GM10248 (cell line): ENCODE measurements around the gene PEX5L.
A peak's percentile ranks its signal among the peaks of the same experiment; 100 is the strongest.

ENCODE experiments used
- CTCF ChIA-PET: fragments of 300-600 bp; sonication (Branson Sonifier 250); formaldehyde crosslinking; extraction: SDS; loops from one replicate; lab custom pipeline; 2021; ENCODE audit warnings: antibody characterized with exemption; lab: Yijun Ruan, JAX
- POLR2A ChIA-PET: fragments of 350-650 bp; sonication (Branson Sonifier 250); formaldehyde crosslinking; extraction: SDS; loops from one replicate; lab custom pipeline; 2020; ENCODE audit warnings: antibody characterized with exemption; lab: Yijun Ruan, JAX
- DNase-seq: peaks from one replicate; pipeline ENCODE4 v3.0.0; 2012; ENCODE audit errors: extremely low spot score
- TF ChIP-seq, protein P1 (sequence below): IDR thresholded peaks from 2 replicates; pipeline ENCODE4 v1.5.1; 2012; ENCODE audit warnings: mild to moderate bottlenecking, low read depth; ENCODE audit errors: extremely low read depth, missing control alignments, control extremely low read depth

Gene PEX5L

DNA sequence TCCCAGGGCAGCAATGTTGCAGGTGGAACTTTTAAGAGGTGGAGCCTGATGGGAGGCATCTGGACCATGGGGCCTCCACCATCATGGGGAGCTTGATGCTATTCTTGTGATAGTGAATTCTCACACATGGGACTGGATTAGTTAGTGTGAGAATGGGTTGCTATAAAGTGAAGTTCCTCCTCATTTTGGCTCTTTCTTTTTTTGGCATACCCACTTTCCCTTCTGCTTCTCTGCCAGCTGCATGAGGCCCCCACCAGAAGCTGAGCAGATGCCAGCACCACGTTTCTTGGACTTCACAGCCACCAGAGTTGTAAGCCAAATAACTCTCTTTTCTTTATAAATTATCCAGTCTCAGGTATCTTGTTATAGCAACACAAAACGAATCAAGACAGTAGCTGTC lies 101.0 kb downstream of the PEX5L start:
- CTCF ChIA-PET = interaction anchor here (1.0 kb wide), 1 partner anchor 53 kb away, joined by 3 read pairs; no protein-coding TSS in a partner anchor
- POLR2A ChIA-PET = no interaction called here
- TF ChIP-seq, protein P1, sequence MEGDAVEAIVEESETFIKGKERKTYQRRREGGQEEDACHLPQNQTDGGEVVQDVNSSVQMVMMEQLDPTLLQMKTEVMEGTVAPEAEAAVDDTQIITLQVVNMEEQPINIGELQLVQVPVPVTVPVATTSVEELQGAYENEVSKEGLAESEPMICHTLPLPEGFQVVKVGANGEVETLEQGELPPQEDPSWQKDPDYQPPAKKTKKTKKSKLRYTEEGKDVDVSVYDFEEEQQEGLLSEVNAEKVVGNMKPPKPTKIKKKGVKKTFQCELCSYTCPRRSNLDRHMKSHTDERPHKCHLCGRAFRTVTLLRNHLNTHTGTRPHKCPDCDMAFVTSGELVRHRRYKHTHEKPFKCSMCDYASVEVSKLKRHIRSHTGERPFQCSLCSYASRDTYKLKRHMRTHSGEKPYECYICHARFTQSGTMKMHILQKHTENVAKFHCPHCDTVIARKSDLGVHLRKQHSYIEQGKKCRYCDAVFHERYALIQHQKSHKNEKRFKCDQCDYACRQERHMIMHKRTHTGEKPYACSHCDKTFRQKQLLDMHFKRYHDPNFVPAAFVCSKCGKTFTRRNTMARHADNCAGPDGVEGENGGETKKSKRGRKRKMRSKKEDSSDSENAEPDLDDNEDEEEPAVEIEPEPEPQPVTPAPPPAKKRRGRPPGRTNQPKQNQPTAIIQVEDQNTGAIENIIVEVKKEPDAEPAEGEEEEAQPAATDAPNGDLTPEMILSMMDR = no peak
- DNase-seq = no peak

DNA sequence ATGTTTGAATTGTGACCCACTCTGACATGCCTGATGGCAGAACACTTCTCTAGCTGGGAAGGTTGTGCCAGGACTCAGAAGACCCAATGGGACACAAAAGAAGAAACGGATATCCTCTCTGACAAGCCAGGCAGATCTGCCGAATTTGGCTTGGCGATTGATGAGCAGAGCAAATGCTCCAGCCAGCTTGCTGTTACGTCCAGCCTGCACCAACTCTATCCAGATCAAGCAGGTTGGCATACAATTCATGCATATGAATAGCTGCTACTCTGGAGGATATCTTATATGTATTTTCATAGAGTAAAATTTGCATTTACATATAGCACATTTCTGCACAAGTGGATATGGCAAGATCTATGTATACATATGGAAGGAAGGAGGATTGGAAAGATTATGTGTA lies 102.8 kb downstream of the PEX5L start:
- DNase-seq = no peak
- CTCF ChIA-PET = interaction anchor here (1.1 to 1.8 kb wide), 2 partner anchors 20 to 23 kb away, joined by 3 to 4 read pairs; no protein-coding TSS in a partner anchor
- POLR2A ChIA-PET = no interaction called here
- TF ChIP-seq, protein P1 = no peak

DNA sequence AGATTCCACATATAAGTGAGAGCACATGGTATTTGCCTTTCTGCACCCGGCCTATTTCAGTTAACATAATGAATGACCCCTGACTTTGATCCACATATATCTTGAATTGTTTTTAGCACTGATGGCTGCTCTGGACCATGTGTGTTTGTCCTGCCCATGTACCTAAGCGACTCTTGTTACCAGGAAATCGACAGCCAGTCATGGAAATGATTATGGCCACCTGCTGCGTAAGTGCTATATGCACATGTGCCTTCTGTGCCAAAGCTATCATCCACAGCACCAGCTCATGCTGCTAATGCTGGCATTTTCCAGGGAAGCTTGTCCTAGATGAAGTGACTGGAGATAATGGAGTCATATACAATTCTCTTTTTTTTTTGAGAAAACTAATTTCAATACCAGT lies 103.7 kb downstream of the PEX5L start:
- POLR2A ChIA-PET = no interaction called here
- TF ChIP-seq, protein P1 = no peak
- CTCF ChIA-PET = interaction anchor here (0.9 to 2.4 kb wide), 5 partner anchors 8 to 23 kb away, joined by 4 to 7 read pairs (median 4); no protein-coding TSS in a partner anchor
- DNase-seq = no peak

DNA sequence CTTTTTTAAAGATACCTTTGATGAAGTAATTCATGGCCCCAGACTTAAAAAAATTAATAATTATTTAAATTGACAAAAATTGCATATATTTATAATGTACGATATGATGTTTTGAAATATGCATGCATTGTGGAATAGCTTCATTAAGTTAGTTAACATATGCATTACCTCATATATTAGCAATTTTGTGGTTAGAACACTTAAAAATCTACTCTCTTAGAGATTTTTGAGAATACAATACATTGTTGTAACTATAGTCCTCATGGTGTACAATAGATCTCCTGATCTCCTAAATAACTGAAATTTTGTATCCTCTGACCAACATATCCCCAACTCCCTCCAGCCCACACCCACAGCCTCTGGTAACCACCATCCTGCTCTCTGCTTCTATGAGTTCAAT lies 104.1 kb downstream of the PEX5L start:
- no peak for DNase-seq
- TF ChIP-seq, protein P1 = no peak
- POLR2A ChIA-PET = no interaction called here
- CTCF ChIA-PET = interaction anchor here (0.9 to 2.4 kb wide), 4 partner anchors 9 to 15 kb away, joined by 4 to 7 read pairs (median 5); no protein-coding TSS in a partner anchor

DNA sequence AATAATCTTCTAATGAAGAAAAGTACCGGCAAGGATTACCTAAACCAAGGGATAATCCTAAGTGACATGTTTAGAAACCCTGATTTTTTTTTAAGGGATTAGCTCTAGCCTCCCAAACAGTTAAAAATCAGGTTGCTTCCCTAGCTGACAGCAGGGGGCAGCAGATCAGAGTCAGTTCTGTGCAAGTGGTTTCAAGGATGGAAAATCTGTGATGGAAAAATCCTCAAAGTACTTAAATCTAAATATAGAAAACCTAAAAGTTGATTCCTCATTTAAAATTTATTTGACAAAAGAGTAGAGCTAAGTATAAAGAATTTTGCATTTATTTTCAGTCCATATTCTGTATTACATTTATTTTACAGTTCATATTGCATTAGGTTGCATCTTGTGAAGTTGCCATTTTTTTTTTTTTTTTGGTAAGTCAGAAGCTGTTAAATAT lies 107.6 kb downstream of the PEX5L start:
- ChIA-PET POLR2A (no interaction called here), CTCF (interaction anchor here (0.7 to 3.4 kb wide), 45 partner anchors 8 to 673 kb away, joined by 3 to 29 read pairs (median 4); partner anchors contain the start of gene TTC14)
- TF ChIP-seq, protein P1 = peak; percentile 75
- DNase-seq = peak; percentile 37

DNA sequence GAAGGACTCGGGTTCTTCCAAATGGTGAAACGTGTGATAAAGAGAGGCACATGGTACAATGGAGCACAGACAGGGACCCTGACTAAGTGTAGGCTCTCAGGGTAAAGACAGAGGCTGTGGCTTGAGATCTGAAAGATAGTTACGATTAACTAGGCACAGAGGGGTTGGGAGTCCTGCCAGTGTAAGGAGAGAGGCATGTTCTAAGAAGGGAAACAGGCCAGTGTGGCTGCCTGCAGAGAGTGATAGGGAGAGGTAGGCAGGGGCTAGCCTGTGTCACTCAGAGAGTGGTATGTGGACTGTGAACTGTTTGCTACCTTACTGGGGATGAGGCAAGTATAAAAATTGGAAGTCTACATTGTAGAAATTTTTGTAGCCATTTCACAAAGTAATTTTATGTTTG lies 109.5 kb downstream of the PEX5L start:
- CTCF ChIA-PET = interaction anchor here (0.7 to 3.4 kb wide), 8 partner anchors 9 to 35 kb away, joined by 3 to 29 read pairs (median 14); no protein-coding TSS in a partner anchor

More for the DNA sequence above, 109.5 kb downstream of the PEX5L start:
- POLR2A ChIA-PET = no interaction called here
- TF ChIP-seq, protein P1 = no peak
- DNase-seq = no peak
